Measurements from ENCODE around the gene ZC3H12D. TPM values are rescaled to one million over a fixed set of nuclear protein-coding genes. Genes with fewer than 3 reads are reported as not detected.

ZC3H12D gene
- total and polyA plus RNA-seq, 2 of the 13 experiments (the other 11 are each of a cell fraction or from before 2014, with no cell fraction given) = 1.2 to 2.7 TPM

- Histone ChIP-seq H3K9me3 (ENCODE audit: low read length) (no peaks in the 10 kb centered on the region), H2AFZ (ENCODE audit: low read length) (no peak overlapping the region), H3K79me2 (ENCODE audit: insufficient read depth, low read length) (no peaks in the 10 kb centered on the region), H3K9ac (ENCODE audit: insufficient read depth, low read depth, low read length) (no peak overlapping the region), H3K27me3 (ENCODE audit: control insufficient read depth in 1 of 2, insufficient read depth in 2 of 2, low read length in 2 of 2) (no peaks in the 10 kb centered on the region), H3K27ac (ENCODE audit: extremely low read length, insufficient read depth, low read length) (no peak overlapping the region), H3K4me1 (ENCODE audit: insufficient read depth, low read length) (peaks cover 32% of the 10 kb centered on the region), H4K20me1 (ENCODE audit: insufficient read depth, low read length) (no peaks in the 10 kb centered on the region), H3K36me3 (replicated peaks in 1 of 2; ENCODE audit: control insufficient read depth in 1 of 2, insufficient read depth in 2 of 2, low read length in 2 of 2) (no peaks in the 10 kb centered on the region), H3K4me3 (replicated peaks in 1 of 3; ENCODE audit: insufficient read depth in 1 of 3, low read depth in 2 of 3, low read length in 3 of 3) (peak overlapping the region in 1 of 3 experiments; percentile 19; a peak in 1 of 6 replicates), H3K4me2 (ENCODE audit: low read depth, low read length) (peak overlapping the region; percentile 58)
- in situ Hi-C loops (cut with HindIII; ENCODE audit: extremely low pct_ligation_motif_present, low pct_unique_long_range_greater_than_20kb) (no loop called here), intact Hi-C loops (cut with micrococcal nuclease; ENCODE audit: unreplicated experiment) (loop anchor here (5.0 kb wide), 1 partner anchor 64 kb away; no protein-coding TSS in a partner anchor)
- DNase-seq (ENCODE audit: low spot score) (no peak), ATAC-seq (peak; percentile 35; the same call in 2 of the 3 replicates), FAIRE-seq (peak; percentile 81)
- WGBS (ENCODE audit: low lambda C conversion rate) = 58% methylated on average over 6 of the region's 6 CpGs
- TF ChIP-seq ZBTB3 (CRISPR knock-in tag; IDR thresholded peaks at IDR 0.05; ENCODE audit: borderline replicate concordance, low read depth) (no peak), HNF4A (CRISPR knock-in tag; IDR thresholded peaks at IDR 0.05) (0 out of 2 replicates have a peak, but pooled peaks have one; percentile 4), BRD4 (CRISPR knock-in tag; IDR thresholded peaks at IDR 0.05) (no peak), U2AF2 (IDR thresholded peaks at IDR 0.05; ENCODE audit: low read depth, low read length) (no peak), ZBTB26 (CRISPR knock-in tag; IDR thresholded peaks at IDR 0.05; ENCODE audit: borderline replicate concordance) (peak; percentile 94; the same call in 1 of the 2 replicates), ZNF510 (CRISPR knock-in tag; IDR thresholded peaks at IDR 0.05; ENCODE audit: low read depth) (no peak), FOXP1 (IDR thresholded peaks at IDR 0.05) (no peak), FOXP1 (CRISPR knock-in tag; IDR thresholded peaks at IDR 0.05) (0 out of 2 replicates have a peak, but pooled peaks have one; percentile 19)
- BruUV-seq (replicated peaks) = no TSS peak
- POLR2A ChIA-PET = interaction anchor here (0.9 to 1.2 kb wide), 2 partner anchors 12 to 13 kb away, joined by 3 read pairs; no protein-coding TSS in a partner anchor
- CTCF ChIA-PET (ENCODE audit: low intra/inter-chr PET ratio, low total read pairs) = no interaction called here
Measured at GRCh38 chr6:149453597-149454345, 31.0 kb downstream of the ZC3H12D start.

All from HepG2 (cell line).